HUES48 (cell line): Measurements from ENCODE around the gene GCFC2.

Experiments used
- H3K27ac ChIP-seq: one replicate; pipeline ENCODE4 v1.7.0; 2013; ENCODE audit warnings: low read depth, low read length, inconsistent platforms
- H3K27me3 ChIP-seq: 2 replicates; pipeline ENCODE4 v1.6.1; 2013; ENCODE audit warnings: mild to moderate bottlenecking, low read length; ENCODE audit not compliant: control insufficient read depth, insufficient read depth
- H3K36me3 ChIP-seq: 2 replicates; pipeline ENCODE4 v1.6.1; 2013; ENCODE audit warnings: low read length; ENCODE audit not compliant: control insufficient read depth, insufficient read depth
- H3K4me1 ChIP-seq: 2 replicates; pipeline ENCODE4 v1.6.1; 2013; ENCODE audit warnings: mild to moderate bottlenecking, low read length; ENCODE audit not compliant: control insufficient read depth, insufficient read depth
- H3K4me3 ChIP-seq: 2 replicates; pipeline ENCODE4 v1.5.1; 2013; ENCODE audit warnings: mild to moderate bottlenecking, low read depth, low read length
- H3K9ac ChIP-seq: 2 replicates; pipeline ENCODE4 v1.6.1; 2013; ENCODE audit warnings: mild to moderate bottlenecking, low read depth, low read length, moderate library complexity
- H3K9me3 ChIP-seq: 2 replicates; pipeline ENCODE4 v1.6.1; 2013; ENCODE audit warnings: low read length; ENCODE audit not compliant: control insufficient read depth, insufficient read depth

Gene GCFC2

GRCh38 chr2:75710577-75711253 is at the start of gene GCFC2:
Gene GCFC2, minus strand, starts transcription at chr2:75710915. Its CDS starts 60 bp downstream, at chr2:75710855.
- Histone ChIP-seq H3K27ac (peak within 1 kb of the TSS; percentile 97), H3K9me3 (no peaks in the 10 kb centered on the region), H3K27me3 (no peaks in the 10 kb centered on the region), H3K9ac (peak within 1 kb of the TSS; percentile 95), H3K36me3 (peaks cover 11% of the 10 kb centered on the region), H3K4me1 (peaks cover 17% of the 10 kb centered on the region), H3K4me3 (peak within 1 kb of the TSS; percentile 87)

- Histone ChIP-seq H3K36me3 (no peaks in the 10 kb centered on the region), H3K27ac (no peak overlapping the region), H3K27me3 (no peaks in the 10 kb centered on the region), H3K9me3 (no peaks in the 10 kb centered on the region), H3K9ac (no peak overlapping the region), H3K4me1 (0 out of 2 replicates have a peak, but pooled peaks cover 14% of the 10 kb centered on the region), H3K4me3 (no peak overlapping the region)
These were observed 42.1 kb upstream of the GCFC2 start for GRCh38 chr2:75752828-75753227.

GRCh38 chr2:75751824-75752468 is 41.2 kb upstream of the GCFC2 start:
- H3K9me3 ChIP-seq: no peaks in the 10 kb centered on the region
- no peaks in the 10 kb centered on the region for H3K27me3 ChIP-seq
- H3K36me3 ChIP-seq: no peaks in the 10 kb centered on the region
- H3K4me1 ChIP-seq: 0 out of 2 replicates have a peak, but pooled peaks cover 14% of the 10 kb centered on the region
- no peak overlapping the region for H3K27ac ChIP-seq
- H3K4me3 ChIP-seq: no peak overlapping the region
- no peak overlapping the region for H3K9ac ChIP-seq

GRCh38 chr2:75751360-75751759 is 40.6 kb upstream of the GCFC2 start:
- H3K27me3 ChIP-seq: no peaks in the 10 kb centered on the region
- H3K9ac ChIP-seq: no peak overlapping the region
- H3K4me3 ChIP-seq: no peak overlapping the region

GRCh38 chr2:75737961-75738360 is 27.2 kb upstream of the GCFC2 start:
- H3K9me3 ChIP-seq: no peaks in the 10 kb centered on the region
- no peaks in the 10 kb centered on the region for H3K4me1 ChIP-seq
- H3K27me3 ChIP-seq: no peaks in the 10 kb centered on the region
- no peaks in the 10 kb centered on the region for H3K36me3 ChIP-seq
- H3K9ac ChIP-seq: no peak overlapping the region
- H3K4me3 ChIP-seq: no peak overlapping the region
- no peak overlapping the region for H3K27ac ChIP-seq

More at GRCh38 chr2:75751360-75751759, 40.6 kb upstream of the GCFC2 start:
- H3K36me3 ChIP-seq: no peaks in the 10 kb centered on the region
- H3K27ac ChIP-seq: no peak overlapping the region
- 0 out of 2 replicates have a peak, but pooled peaks cover 14% of the 10 kb centered on the region for H3K4me1 ChIP-seq
- no peaks in the 10 kb centered on the region for H3K9me3 ChIP-seq

- Histone ChIP-seq H3K4me1 (no peaks in the 10 kb centered on the region), H3K9me3 (no peaks in the 10 kb centered on the region), H3K36me3 (no peaks in the 10 kb centered on the region), H3K27me3 (no peaks in the 10 kb centered on the region), H3K27ac (no peak overlapping the region), H3K9ac (no peak overlapping the region), H3K4me3 (no peak overlapping the region)
These were observed 25.6 kb upstream of the GCFC2 start for GRCh38 chr2:75736276-75736675.

- no peaks in the 10 kb centered on the region for H3K9me3 ChIP-seq
- H3K9ac ChIP-seq: no peak overlapping the region
- no peaks in the 10 kb centered on the region for H3K27me3 ChIP-seq
- no peaks in the 10 kb centered on the region for H3K4me1 ChIP-seq
- no peak overlapping the region for H3K4me3 ChIP-seq
- no peaks in the 10 kb centered on the region for H3K36me3 ChIP-seq
- H3K27ac ChIP-seq: no peak overlapping the region
These were observed 19.1 kb upstream of the GCFC2 start for GRCh38 chr2:75729861-75730260.

GRCh38 chr2:75728614-75729419 is 18.1 kb upstream of the GCFC2 start:
- no peak overlapping the region for H3K9ac ChIP-seq
- no peaks in the 10 kb centered on the region for H3K9me3 ChIP-seq
- H3K4me1 ChIP-seq: no peaks in the 10 kb centered on the region
- H3K4me3 ChIP-seq: no peak overlapping the region
- H3K27ac ChIP-seq: no peak overlapping the region
- H3K27me3 ChIP-seq: no peaks in the 10 kb centered on the region
- no peaks in the 10 kb centered on the region for H3K36me3 ChIP-seq

GRCh38 chr2:75722687-75723086 is 12.0 kb upstream of the GCFC2 start:
- Histone ChIP-seq H3K4me3 (no peak overlapping the region), H3K9me3 (no peaks in the 10 kb centered on the region), H3K9ac (no peak overlapping the region), H3K27me3 (no peaks in the 10 kb centered on the region), H3K27ac (no peak overlapping the region), H3K4me1 (no peaks in the 10 kb centered on the region), H3K36me3 (no peaks in the 10 kb centered on the region)

- Histone ChIP-seq H3K9ac (no peak overlapping the region), H3K27ac (no peak overlapping the region), H3K27me3 (no peaks in the 10 kb centered on the region), H3K36me3 (no peaks in the 10 kb centered on the region), H3K9me3 (no peaks in the 10 kb centered on the region), H3K4me1 (no peaks in the 10 kb centered on the region), H3K4me3 (no peak overlapping the region)
These were observed 9.8 kb upstream of the GCFC2 start for GRCh38 chr2:75720525-75720924.

GRCh38 chr2:75719616-75720015 is 8.9 kb upstream of the GCFC2 start:
- Histone ChIP-seq H3K27ac (no peak overlapping the region), H3K27me3 (no peaks in the 10 kb centered on the region), H3K36me3 (no peaks in the 10 kb centered on the region), H3K4me3 (no peak overlapping the region), H3K4me1 (no peaks in the 10 kb centered on the region), H3K9ac (no peak overlapping the region), H3K9me3 (no peaks in the 10 kb centered on the region)
